Epithelial cell of proximal tubule (primary cell): ENCODE data around the gene GRK3. TPM values are rescaled to one million over a fixed set of nuclear protein-coding genes. Genes with fewer than 3 reads are reported as not detected.

Source experiments
- DNase-seq: peaks from one replicate; pipeline ENCODE4 v3.0.0-alpha.2; 2011; ENCODE audit warnings: low read depth
- H3K4me3 ChIP-seq: 2 replicates; pipeline ENCODE4 v1.5.1; 2011; ENCODE audit warnings: low read depth, mild to moderate bottlenecking, low read length
- total RNA-seq: library from RNA; depleted of rRNA; stranded (reverse); fragments of >200 nt; gene quantifications from 2 replicates; pipeline ENCODE4 v1.2.3, GENCODE V29; 2015
- TF ChIP-seq, protein P1 (sequence below): conservative IDR thresholded peaks from 2 replicates; pipeline ENCODE4 v1.5.1; 2012; ENCODE audit warnings: low read depth, mild to moderate bottlenecking, low read length

GRK3 gene
- total RNA-seq, 1 donor from 2014 or later: 2.0 TPM

DNA sequence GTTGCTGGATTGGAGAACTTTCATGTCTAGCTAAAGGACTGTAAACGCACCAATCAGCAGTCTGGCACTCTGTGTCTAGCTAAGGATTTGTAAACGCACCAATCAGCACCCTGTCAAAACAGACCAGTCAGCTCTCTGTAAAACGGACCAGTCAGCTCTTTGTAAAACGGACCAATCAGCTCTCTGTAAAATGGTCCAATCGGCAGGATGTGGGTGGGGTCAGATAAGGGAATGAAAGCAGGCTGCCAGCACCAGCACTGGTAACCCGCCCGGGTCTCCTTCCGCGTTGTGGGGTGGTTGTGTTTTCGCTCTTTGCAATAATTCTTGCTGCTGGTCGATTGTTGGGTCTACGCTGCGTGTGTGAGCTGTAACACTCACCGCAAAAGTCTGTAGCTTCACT, 188.8 kb downstream of the GRK3 start:
- no peak for DNase-seq
- H3K4me3 ChIP-seq: no peak overlapping the region
- TF ChIP-seq, protein P1, sequence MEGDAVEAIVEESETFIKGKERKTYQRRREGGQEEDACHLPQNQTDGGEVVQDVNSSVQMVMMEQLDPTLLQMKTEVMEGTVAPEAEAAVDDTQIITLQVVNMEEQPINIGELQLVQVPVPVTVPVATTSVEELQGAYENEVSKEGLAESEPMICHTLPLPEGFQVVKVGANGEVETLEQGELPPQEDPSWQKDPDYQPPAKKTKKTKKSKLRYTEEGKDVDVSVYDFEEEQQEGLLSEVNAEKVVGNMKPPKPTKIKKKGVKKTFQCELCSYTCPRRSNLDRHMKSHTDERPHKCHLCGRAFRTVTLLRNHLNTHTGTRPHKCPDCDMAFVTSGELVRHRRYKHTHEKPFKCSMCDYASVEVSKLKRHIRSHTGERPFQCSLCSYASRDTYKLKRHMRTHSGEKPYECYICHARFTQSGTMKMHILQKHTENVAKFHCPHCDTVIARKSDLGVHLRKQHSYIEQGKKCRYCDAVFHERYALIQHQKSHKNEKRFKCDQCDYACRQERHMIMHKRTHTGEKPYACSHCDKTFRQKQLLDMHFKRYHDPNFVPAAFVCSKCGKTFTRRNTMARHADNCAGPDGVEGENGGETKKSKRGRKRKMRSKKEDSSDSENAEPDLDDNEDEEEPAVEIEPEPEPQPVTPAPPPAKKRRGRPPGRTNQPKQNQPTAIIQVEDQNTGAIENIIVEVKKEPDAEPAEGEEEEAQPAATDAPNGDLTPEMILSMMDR: no peak

DNA sequence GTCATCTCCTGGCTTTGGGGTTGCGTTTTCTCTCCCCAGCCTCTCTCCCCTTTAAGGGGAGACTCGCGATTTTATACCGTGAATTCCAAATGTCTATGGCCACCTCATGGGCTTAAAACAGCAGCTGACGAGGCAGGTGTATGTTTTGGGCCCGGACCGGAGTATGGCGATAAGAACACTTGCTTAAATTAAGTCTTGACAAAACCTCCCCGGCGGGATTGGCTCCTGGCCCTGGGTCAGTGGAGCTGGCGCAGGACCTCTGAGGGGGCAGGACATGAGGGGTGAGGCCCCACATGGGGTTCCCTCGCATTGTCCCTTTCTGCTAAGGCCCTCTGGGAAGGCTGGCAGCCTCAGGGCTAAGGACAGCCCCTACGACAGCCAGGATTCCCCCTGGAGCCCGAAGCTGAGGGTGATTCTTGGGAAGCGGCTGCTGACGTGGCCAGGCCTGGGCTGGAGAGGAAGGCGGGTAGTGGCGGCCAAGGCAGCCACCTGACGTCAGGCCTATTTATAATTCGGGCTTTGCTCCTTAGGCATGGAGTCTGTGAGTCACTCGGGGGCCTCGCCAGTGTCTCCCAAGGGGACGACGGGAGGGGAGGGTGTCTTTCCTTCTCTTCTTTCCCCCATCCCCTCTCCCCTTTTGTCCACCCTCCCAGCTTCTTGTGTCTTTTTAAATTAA, 190.2 kb downstream of the GRK3 start:
- TF ChIP-seq, protein P1: no peak
- H3K4me3 ChIP-seq: no peak overlapping the region
- no peak for DNase-seq

DNA sequence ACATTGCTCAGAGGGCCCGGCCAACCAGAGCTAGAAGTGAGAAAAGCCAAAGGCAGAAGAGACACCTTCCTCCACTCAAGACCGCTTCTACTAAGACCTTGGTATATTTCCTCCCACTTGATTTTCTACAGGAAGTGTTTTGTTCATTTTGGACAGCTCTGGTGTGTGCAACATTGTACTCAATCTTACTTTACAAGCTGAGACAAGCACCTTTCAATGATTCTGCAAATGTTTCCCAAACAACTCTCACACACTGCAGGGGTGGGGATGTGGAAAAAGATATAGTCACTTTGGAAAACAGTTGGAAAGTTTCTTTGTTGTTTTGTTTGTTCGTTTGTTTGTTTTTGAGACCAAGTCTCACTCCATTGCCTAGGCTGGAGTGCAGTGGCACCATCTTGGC, 193.2 kb downstream of the GRK3 start:
- no peak overlapping the region for H3K4me3 ChIP-seq
- DNase-seq: no peak
- TF ChIP-seq, protein P1: no peak

DNA sequence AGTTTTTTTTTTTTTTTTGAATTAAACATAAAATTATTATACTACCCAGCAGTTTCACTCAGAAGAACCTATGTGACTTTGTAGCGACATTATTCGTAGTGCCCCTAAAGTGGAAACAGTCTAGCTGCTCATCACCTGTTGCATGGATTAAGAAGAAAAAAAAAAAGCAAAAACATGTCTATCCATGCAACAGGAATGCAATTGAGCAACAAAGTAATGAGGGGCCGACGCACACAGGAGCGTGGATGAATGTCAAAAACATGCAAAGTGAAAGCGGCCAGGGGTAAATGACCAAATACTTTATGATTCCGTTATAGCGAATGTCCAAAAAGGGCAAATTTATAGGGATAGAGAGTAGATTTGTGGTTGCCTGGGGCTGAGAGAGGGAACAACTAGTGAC, 193.8 kb downstream of the GRK3 start:
- no peak for DNase-seq
- TF ChIP-seq, protein P1: no peak
- no peak overlapping the region for H3K4me3 ChIP-seq

DNA sequence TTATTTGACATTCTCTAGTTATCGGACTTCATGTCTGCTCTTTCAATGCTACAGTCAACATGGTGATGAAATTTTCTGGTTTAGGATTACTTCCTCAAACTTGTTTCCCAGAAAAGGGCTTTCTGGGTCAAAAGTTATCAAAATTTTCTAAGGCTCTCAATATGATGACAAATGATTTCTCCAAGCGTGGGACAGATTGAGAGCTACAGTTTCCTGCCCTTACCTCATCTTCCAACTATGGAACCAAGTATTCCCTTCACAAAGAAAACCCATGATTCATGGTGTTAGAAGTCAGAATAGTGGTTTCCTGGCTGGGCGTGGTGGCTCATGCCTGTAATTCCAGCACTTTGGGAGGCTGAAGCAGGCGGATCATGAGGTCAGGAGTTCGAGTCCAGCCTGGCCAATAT, 195.4 kb downstream of the GRK3 start:
- H3K4me3 ChIP-seq: no peak overlapping the region
- TF ChIP-seq, protein P1: no peak
- peak; percentile 90 for DNase-seq

DNA sequence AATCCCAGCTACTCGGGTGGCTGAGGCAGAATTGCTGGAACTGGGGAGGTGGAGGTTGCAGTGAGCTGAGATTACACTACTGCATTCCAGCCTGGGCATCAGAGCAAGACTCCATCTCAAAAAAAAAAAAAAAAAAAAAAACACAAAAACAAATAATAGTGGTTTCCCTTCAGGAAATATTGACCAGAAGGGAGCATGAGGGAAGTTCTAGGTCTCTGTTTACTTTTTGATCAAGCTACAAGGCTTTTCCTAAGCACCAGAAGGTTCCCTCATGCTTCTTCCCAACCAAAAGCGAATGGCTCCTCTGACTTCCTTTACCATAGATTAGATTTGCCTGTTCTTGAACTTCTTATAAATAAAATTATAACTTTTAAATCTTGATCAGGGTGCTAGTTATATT, 195.8 kb downstream of the GRK3 start:
- no peak for DNase-seq
- H3K4me3 ChIP-seq: no peak overlapping the region
- TF ChIP-seq, protein P1: no peak
